Stimulated activated CD4-positive, alpha-beta T cell treated with anti-CD3 and anti-CD28 coated beads, Interleukin-4, amount 100 ng/mL, for 1 hour (primary cell): ENCODE data around the gene CATSPER1.

Experiments
- DNase-seq: peaks from one replicate; pipeline ENCODE4 v3.0.0-alpha.2; 2020

The CATSPER1 gene

DNA sequence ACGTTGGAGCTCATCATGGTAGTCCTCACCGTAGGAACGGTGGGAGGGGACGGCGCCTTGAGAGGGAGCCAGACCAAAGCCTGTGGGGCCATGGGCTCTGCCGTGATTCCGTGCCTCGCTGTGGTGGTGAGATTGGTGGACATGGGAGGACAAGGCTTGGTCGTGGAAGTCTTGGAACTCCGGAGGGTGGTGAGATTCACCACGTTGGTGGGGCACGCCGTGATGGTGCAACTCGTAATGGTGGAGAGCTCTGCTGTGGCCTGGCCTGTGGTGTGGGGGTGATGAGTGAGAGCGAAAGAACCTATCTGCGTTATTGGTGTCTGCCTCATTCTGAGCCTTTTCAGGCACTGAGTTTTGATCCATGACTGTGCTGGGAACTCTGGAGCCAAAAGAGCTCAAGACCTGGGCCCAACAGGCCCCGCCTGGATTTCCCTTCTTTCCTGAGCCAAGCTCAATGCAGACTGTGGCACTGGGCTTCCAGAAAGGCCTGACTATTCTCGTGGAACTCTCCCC is at the start of gene CATSPER1:
Gene CATSPER1, minus strand, starts transcription at position 463 of the 513 bp plus-strand sequence. Its CDS starts 100 bp downstream, at position 363.
- no peak for DNase-seq

DNA sequence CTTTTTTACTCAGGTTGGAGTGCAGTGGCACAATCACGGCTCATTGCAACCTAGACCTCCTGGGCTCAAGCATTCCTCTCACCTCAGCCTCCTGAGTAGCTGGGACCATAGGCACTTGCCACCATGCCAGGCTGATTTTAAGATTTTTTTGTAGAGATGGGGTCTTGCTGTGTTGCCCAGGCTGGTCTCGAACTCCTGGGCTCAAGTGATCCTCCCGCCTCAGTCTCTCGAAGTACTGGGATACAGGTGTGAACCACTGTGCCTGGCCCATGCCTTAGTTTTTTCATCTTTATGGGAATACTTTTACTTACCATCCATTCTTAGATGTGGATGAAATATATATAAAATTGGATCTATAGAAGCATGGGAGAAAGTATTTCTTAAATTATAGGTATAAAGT is 49.0 kb upstream of the CATSPER1 start:
- no peak for DNase-seq

DNA sequence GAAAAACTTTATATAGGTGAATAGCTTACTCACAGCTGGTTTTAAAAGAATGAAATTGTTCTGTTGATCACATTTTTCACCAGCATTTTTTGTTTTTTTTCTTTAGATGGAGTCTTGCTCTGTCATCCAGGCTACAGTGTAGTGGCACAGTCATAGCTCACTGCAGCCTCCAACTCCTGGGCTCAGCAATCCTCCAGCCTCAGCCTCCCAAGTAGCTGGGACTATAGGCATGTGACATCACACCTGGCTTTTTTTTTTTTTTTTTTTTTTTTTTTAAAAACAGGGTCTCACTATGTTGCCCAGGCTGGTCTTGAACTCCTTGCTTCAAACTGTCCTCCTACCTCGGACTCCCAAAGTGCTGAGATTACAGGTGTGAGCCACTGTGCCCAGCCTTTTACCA is 47.4 kb upstream of the CATSPER1 start:
- DNase-seq = no peak

DNA sequence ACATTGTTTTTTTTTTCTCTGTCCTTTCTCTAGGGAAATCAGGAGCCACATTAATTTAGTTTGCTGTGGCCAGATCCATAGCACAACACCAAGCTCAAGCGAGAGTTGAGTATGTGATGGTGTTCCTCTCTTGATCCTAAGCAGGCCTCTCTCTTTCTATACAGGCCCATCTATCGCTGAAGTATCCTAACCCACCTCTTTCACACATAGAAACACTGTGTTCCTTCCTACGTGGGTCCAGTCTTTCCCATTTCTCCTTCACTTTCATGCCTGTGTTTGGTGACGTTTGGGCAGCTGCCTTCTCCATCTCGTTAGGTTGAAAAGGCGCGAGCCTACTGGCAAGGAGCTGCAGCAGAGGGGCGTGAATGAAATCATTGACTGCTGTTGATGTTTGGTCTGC is 46.2 kb upstream of the CATSPER1 start:
- no peak for DNase-seq

DNA sequence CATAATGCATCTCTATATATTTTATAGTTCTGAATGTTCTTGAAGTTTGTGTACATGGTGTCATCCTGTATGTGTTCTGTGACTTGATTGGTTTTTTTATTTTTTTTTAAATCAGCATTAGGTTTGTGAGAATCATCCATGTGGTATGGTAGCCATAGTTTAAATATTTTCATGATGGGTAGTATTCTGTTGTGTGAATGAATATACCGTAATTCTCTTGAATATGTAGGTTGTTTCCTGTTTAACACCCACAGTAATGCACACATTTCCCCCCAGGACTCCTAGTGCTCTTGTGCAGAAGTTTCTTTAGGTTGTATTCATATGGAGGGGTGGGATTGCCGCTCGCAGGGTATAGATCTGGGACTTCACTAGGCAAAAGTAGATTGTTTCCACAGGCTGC is 45.8 kb upstream of the CATSPER1 start:
- DNase-seq = no peak

DNA sequence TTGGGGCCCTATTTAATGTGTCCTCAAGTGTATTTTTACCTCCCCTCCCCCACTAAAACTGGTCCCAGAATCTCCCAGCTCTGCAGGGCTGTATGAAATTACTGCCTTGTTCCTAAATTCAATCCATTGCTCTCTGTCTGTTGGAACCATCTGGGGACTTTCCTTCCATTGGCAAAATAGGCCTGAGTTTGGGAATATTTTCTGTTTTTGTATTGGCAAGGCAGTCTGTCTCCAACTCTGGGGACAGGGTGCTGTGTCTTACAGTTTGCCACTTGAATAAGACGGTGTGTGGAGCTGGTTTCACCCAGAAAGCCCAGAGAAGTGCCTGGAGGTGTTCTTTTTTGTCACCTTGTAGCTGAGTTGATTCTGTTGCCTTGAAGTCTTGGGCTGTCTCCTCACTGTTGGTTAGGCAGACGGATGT is 45.1 kb upstream of the CATSPER1 start:
- DNase-seq = no peak

DNA sequence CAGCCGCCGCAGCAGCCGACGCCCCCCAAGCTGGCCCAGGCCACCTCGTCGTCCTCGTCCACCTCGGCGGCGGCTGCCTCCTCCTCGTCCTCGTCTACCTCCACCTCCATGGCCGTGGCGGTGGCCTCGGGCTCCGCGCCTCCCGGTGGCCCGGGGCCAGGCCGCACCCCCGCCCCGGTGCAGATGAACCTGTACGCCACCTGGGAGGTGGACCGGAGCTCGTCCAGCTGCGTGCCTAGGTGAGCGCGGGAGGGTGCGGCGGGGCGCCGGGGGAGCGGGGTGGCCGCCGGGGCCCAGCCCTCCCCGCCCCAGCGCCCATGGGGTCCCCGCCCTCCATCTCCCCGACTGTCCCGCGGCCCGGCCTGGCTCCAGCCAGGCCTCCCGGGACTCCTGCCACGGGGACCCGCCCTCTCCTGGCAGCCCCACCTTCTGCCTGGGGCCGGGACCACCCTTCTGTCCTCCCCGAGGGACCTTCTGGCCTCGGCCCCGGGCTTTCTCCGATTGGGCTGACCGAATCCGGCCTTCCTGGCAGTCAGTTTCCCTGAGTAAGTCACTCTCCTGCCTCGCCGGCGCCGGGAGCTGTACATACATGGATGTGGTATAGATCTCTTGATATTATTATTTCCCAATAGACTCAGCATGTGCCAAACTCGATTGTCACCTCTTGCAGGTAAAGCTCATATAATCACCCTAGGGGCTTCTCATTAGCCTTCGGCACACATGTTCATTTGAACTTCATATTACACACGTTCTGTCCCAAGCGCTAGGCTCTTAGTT is 44.5 kb upstream of the CATSPER1 start:
- peak; percentile 32 for DNase-seq

DNA sequence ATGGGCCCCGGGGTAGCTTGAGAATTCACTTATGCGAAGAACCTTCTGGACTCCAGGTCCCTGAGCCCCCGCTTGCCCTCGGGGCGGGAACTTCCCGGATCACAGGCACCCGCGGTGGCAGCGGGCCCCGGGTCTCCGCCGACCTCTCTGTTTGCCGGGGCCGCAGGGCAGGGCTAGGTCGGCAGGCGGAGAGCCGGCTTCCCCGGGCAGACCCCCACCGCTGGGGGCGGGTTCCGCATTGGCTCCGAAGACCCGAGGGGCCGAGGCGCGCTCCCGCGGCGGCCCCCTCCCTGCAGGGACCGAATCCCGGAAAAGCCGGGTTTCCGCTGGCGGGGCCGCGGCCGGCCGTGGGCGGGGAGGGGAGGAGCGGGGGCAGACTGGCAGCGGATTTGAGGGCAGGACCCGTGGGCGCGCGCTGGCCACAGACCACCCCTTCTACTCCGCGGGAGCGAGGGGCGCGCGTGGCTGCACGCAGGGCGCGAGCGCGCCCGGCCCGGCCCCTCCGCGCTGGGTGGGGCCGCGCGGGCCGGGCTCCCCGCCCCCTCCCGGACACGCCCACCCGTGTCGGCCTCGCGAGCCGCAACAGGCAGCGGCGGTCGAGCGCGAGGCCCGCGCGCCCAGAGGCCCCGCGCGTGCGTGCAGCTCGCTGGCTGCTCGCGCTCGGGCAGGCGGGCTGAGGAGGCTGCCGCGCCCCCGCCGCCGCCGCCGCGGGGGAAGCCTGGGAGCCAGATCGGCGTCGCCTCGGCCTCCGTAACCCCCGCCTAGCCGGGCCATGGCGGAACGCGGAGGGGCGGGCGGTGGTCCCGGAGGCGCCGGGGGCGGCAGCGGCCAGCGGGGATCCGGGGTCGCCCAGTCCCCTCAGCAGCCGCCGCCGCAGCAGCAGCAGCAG is 43.7 kb upstream of the CATSPER1 start, which contains the start of gene PACS1:
Gene PACS1, plus strand, starts transcription at position 558 of the 889 bp plus-strand sequence. Its CDS starts 215 bp downstream, at position 773.
- DNase-seq = peak; percentile 73

DNA sequence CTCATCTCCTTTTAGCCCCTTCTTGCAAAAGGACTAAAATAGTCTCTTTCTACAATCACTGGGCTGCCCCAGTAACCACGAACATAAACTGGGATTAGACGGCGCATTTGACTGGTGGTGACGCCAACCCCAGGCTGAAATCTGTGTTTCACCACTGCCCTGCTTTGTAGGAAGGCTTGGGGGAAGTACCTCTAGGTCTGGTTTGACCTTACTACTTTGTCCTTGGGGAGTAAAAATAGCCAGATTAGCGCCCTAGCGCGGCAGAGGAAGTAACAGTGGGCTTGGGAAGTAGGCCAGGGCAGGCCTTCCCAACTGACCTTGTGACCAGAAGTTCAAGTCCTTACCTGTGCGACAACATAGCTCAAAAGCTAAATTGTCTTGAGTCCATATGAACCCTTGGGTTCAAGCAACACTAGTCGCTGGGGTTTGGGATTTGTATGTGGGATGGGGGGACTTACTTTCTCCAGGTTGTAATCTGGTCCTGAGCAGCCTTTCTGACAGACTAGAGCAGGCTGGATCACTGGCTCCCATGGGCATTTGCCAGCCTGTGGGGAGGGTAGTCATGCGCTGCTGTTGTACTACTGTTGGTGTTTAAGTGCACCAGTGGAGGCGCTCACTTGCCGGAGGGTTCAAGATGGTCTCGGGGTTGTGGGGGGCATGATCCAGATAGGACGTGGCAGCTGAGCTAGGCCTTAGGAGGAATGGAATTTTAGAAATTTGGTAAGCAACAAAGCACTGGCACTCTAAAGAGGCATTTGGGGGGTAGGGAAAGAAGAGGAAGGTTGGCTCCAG is 42.8 kb upstream of the CATSPER1 start:
- DNase-seq = peak; percentile 36

DNA sequence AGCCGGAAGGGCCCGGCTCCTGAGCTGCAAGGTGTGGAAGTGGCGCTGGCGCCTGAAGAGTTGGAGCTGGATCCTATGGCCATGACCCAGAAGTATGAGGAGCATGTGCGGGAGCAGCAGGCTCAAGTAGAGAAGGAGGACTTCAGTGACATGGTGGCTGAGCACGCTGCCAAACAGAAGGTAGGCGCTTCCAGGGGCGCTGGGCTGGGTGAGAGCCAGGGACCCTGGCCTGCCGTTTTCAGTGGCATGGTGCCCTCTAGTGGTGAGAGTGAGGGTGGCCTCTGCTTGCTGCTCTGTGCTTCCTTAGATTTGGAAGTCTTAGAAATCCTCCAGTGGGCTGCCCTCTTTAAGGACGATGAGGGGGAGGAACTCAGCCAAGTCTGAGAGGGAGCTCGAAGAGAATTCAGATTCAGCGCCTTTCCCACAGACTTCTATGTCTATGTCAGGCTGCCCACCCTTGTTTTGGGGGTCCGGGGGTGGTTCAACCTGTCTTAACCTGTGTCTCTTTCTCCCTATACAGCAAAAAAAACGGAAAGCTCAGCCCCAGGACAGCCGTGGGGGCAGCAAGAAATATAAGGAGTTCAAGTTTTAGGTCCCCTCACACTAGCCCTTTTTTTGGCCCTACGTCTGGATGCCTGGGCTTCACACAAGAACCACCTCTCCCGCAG is 42.0 kb upstream of the CATSPER1 start:
- peak; percentile 74 for DNase-seq

DNA sequence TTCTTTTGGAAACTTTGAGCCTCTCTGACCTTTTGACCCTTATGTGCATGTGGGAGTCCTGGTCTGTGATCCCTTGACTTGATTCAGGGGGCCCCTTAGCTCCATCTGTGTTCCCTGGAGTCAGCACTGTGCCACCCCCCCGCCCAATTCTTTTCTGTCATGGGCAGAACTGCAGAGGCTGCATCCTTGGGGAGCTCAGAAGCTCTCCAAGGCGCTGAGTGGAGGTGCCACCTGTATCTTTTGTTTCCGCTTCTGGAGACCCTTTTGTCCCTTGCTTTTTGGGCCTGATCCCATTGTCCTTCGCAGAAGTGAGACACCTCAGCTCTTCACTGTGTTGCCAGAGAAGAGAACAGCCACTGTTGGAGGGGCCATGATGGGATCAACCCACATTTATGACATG is 41.4 kb upstream of the CATSPER1 start:
- no peak for DNase-seq

DNA sequence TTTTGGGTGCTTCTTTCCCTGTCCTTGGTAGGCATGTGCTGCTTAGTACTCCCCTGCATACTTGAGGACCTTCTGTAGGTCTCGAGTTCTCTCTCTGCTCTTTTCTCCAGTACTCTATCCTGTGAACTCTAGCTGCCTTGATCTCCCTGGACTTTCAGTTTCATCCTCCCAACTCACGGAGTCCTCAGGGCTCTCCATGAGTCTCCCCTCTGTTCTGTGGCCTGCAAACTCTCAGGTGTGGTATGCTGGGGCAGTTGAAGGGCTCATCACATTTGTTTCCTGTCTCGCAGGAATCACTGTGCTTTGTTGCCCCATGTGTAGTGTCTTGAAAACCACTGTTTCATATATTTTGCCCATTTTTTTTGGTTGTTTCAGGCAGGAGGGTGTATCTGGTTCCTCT is 40.5 kb upstream of the CATSPER1 start:
- no peak for DNase-seq

DNA sequence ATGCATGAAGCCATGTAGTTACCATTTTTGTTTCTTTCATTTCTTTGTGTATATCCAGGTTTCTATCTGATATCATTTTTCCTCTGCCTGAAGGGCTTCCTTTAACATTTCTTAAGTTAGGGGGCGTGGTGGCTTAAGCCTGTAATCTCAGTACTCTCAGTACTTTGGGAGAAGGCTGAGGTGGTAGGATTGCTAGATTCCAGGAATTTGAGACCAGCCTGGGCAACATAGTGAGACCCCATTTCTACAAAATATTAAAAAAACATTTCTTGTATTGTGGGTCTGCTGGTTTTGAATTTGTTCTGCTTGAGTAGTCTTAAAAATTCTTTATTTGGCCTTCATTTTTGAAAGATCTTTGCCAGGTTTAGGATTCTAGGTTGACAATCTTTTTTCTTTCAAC is 38.3 kb upstream of the CATSPER1 start:
- DNase-seq = no peak

DNA sequence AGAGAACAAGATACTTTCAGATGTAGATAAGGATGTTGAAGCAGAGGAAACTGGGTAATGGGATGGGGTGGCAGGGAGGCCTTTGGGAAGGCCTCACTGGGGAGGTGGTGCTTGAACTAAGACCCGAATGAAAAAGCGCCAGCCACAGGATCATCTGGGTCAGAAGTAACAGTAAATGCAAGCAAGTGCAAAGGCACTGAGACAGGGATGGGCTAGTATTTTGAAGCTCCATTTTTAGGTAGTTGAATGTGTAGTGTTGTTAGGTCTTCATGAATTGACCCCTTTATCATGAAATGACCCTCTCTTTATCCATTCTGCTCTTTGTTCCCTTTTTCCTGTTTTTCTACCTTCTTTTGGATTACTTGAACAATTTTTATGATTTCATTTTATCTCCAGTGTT is 37.6 kb upstream of the CATSPER1 start:
- no peak for DNase-seq

DNA sequence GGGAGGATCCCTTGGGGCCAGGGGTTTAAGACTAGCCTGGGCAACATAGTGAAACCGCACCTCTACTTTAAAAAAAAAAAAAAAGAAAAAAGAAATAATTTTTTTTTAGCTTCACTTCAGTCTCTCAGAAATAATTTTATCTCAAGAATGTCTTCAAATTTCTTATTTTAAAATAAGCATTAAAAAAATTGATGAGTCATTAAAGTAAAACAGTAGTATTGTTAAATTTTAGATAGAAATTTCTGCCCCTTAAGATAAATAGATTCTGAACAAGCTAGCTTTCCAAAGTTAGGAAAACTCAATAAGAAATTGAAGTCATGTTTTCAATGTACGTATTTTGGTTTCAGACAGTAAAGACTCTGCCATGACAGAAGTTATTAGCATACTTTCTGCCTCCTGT is 36.1 kb upstream of the CATSPER1 start:
- no peak for DNase-seq

DNA sequence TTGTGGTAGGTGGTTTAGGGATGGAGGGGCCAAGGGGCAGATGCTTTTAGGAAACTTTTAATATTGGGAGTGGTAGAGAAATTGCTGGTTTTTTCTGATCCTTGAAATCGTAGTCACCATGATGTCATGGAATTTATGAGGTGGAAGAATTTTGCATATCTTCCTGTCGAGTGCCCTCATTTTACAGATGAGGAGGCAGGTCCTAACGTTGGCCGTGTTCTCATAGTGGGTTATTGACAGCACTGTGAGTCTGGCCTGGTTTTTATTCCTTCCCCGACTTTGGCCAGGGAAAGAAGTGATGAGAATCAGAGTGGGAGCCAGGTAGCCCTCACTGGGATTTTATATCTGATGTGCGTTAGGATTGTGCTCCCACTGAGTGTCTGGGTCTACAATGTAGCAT is 35.0 kb upstream of the CATSPER1 start:
- DNase-seq = no peak

DNA sequence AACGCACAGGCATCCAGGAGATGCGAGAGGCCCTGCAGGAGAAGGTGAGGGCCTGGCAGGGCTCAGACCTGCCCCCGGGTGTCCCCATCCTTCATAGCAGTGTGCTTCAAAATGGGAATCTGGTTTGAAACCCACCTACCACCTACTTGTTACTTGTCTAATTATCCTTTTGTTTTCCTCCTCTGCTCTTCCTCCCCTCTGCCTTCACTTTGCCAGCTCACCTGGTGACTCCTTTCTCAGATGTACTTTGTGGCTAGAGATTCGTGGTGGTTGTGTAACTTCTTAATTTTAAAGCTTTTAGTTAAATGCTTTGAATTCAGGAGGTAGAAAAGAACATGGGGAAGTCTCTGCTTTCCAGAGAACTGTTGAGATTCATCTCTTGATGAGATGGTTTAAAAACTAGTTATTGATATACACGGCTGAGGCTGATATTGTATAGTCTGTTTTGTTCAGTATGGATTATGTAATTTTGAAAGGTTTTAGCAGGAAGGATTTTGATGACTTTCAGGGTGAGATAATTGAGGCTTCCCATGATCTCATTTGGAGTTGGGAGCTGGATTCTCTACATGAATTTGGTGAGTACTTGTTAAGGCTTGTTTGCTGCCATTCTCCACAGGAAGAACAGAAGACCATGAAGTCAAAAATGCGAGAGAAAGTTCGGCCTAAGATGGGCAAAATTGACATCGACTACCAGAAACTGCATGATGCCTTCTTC is 33.8 kb upstream of the CATSPER1 start:
- no peak for DNase-seq

DNA sequence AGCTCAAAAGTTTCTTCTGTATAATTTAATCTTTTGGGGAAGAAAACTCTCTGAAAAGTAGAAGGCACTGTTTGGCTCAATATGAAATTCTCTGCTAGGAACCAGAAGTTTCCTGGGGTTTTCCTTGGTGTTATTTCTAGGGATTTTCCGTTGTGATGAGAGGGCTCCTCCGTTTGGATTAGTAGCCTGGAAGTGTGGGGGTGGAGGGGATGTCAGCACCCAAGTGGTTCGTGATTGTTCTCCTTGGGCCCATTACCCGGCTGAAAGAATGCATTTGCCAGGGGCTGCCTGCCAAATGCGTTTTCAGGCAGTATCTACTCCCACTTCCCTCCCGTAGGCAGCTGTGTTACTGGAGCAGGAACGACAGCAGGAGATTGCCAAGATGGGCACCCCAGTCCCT is 30.2 kb upstream of the CATSPER1 start:
- DNase-seq = no peak

DNA sequence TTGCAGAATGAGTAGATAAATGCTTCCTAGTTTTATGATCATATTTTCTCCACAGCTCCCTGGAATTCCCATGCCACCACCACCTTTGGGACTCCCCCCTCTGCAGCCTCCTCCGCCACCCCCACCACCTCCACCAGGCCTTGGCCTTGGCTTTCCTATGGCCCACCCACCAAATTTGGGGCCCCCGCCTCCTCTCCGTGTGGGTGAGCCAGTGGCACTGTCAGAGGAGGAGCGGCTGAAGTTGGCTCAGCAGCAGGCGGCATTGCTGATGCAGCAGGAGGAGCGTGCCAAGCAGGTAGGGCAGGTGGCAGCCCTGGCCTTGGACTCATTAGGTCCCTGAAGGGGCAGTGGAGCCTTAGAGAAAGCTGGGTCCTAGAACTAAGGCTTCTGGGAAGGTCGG is 28.7 kb upstream of the CATSPER1 start:
- DNase-seq = no peak

DNA sequence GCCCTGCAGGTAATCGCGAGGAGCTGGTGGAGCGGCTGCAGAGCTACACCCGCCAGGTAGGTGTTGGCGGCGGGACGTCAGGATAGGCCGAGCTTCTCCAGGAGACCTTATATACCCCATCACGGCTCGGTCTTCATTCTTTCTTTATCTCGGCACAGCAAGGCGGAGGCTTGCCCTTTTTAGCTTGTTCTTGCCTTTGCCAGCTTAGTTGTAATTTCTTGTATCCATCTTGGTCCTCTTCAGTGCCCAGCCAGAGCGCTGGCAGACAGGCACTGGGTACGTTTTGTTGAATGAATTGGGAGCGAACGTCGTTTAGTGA is 26.3 kb upstream of the CATSPER1 start:
- no peak for DNase-seq

DNA sequence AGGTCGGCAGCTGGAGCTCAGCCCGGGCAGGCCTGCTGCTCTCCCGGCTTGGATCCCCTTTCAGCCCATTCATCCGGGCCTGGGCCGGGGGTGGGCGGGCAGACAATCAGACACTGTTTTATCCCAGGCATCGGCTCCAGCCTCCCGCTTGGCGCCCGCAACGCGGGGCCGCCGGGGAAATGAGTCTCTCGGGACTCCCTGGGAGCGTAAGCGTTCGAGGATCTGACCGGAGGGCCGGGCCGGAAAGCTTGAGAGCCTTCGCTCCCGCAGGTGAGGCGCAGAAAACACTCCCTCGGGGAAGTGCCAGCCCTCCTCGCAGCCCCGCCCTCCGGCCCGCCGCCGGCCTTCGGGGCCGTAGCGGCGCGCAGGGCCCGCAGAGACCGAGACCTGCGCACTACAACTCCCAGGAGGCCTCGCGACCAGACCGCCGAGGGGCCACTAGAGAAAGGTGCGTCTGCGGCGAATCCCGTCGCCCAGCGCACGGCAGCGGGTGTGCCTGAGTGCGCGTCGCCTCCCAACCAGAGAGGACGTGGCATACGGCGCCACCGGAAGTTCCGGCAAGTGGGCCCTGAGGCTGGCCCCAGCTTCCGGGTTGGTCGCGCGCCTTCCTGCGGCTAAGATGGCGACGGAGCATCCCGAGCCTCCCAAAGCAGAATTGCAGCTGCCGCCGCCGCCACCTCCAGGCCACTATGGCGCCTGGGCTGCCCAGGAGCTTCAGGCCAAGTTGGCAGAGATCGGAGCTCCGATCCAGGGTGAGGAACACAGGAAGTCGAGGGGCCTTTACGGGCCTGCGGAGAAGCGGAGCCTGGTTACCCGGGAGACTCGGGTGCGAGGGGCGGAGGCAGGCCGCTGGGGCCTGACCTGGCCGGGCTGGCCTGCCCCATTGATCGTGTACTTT is 25.7 kb upstream of the CATSPER1 start, which contains the start of gene SF3B2:
Gene SF3B2, plus strand, starts transcription at position 599 of the 898 bp plus-strand sequence. Its CDS starts 21 bp downstream, at position 620.
- DNase-seq = peak; percentile 95
